Measurements from ENCODE around the gene PRDM12.

GRCh38 chr9:130718562-130718961, 54.2 kb downstream of the PRDM12 start:
- no peak for TF ChIP-seq CTCF (IDR thresholded peaks at IDR 0.05)
- no peak for TF ChIP-seq EZH2 (IDR thresholded peaks at IDR 0.05; ENCODE audit: borderline replicate concordance, insufficient read depth, low read depth, low read length, poor library complexity, severe bottlenecking)
